GM10266 (cell line): ENCODE results near the gene NR2F6.

Source experiments
- DNase-seq: peaks from one replicate; pipeline ENCODE4 v3.0.0; 2012; ENCODE audit errors: extremely low spot score
- TF ChIP-seq, protein P1 (sequence below): IDR thresholded peaks from 2 replicates; pipeline ENCODE4 v1.5.1; 2012; ENCODE audit warnings: mild to moderate bottlenecking, low read depth; ENCODE audit not compliant: control insufficient read depth, insufficient read depth; ENCODE audit errors: missing control alignments

The NR2F6 gene

DNA sequence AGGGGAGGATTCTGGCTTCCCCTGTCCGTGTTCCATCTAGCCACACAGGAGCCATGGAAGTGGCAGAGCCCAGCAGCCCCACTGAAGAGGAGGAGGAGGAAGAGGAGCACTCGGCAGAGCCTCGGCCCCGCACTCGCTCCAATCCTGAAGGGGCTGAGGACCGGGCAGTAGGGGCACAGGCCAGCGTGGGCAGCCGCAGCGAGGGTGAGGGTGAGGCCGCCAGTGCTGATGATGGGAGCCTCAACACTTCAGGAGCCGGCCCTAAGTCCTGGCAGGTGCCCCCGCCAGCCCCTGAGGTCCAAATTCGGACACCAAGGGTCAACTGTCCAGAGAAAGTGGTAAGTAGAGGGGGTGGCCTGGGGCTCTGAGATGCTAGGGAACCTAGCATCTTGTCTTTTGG, 23.0 kb upstream of the NR2F6 start:
- TF ChIP-seq, protein P1, sequence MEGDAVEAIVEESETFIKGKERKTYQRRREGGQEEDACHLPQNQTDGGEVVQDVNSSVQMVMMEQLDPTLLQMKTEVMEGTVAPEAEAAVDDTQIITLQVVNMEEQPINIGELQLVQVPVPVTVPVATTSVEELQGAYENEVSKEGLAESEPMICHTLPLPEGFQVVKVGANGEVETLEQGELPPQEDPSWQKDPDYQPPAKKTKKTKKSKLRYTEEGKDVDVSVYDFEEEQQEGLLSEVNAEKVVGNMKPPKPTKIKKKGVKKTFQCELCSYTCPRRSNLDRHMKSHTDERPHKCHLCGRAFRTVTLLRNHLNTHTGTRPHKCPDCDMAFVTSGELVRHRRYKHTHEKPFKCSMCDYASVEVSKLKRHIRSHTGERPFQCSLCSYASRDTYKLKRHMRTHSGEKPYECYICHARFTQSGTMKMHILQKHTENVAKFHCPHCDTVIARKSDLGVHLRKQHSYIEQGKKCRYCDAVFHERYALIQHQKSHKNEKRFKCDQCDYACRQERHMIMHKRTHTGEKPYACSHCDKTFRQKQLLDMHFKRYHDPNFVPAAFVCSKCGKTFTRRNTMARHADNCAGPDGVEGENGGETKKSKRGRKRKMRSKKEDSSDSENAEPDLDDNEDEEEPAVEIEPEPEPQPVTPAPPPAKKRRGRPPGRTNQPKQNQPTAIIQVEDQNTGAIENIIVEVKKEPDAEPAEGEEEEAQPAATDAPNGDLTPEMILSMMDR = no peak
- DNase-seq = no peak

DNA sequence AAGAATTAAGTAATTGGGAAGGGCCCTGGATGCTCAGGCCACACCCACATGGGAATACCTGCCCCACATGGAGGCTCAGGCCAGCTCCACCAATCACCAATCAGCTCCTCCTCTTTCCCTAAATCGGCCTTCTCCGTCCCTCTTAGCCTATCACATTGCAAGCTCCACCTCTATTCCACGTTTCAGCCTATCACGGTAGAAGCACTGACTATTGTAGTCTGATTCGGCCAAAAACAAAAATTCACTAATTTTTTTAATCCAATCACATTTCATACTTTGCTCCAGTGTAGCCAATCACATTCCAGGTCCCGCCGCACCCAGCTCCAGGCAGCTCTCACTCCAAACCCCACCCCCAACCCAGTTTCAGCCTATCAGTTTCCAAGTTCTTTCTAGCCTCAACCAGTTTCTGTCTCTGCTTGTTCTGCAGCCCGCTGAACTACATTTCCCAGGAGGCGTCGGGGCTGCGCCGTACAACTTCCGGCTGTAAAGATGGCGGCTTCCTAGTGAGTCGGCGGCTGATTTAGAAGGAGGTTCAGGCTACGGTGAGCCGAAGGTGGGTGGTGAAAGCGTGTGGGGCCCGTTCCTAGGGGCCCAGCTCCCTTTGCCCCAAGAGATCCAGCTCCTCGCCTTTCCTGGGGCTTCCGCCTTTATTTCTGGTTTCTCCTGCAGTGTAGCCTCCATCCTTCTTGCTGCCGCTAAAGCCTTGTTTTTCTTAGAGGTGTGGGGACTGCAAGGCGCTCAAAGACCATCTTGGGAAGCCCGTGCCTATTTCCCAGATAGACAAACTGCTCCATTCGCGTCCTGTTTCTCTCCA, 21.5 kb upstream of the NR2F6 start, which contains the start of gene BABAM1:
BABAM1 (plus strand) TSS at position 469 of the 814 bp plus-strand sequence. CDS start 1,364 bp downstream, outside the sequence.
- peak; percentile 99 for DNase-seq
- TF ChIP-seq, protein P1 = no peak

DNA sequence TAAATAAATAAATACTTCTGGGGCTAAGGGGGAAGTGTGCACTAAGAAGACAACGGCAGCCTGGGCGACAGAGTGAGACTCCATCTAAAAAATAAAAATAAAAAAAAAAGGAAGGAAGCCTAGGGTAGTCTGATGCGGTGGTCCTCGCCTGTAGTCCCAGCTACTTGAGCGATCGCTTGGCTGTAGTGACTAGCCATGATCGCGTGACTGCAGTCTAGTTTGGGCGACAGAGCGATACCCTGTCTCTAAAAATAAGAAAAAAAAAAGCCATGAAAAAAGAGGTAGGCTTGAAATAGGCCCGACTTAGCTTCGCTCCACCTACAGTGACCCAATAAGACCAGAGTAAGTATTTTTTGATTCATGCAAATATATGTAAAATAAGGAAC, 20.9 kb upstream of the NR2F6 start:
- TF ChIP-seq, protein P1 = no peak

DNA sequence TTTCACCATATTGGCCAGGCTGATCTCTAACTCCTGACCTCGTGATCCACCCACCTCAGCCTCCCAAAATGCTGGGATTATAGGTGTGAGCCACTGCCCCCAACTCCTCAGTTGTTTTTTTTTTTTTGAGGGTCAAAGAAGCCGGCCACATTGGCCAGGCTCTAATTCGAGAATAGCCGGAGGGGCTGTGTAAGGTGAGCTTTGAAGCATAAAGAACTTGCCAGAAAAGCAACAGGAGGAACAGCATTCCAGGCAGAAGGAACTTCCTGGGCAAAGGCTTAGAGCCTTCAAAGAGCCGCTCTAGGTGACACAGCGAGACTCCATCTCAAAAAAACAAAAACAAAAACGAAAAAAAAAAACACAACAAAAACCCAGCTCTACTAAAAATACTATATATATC, 20.3 kb upstream of the NR2F6 start:
- TF ChIP-seq, protein P1 = no peak
- DNase-seq = no peak

More for the DNA sequence above, 20.9 kb upstream of the NR2F6 start:
- DNase-seq = peak; percentile 52

DNA sequence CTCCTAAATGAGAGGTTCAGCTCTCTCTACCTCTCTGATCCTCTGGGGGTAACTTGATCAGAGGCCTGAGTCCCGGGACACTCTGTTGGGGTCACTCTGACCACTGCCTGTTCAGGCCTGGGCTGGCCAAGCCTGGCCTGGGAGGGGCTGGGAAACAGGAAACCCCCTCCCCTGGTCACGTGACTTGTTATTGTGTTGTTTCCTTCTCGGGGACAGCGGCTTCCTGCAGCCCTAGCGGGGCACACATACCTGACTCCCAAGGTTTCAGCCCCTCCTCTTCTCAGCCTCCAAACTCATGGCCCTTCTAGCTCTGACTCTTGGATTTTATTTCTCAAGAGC, 18.9 kb upstream of the NR2F6 start, which contains the start of gene USHBP1:
USHBP1 (minus strand) TSS at position 105 of the 339 bp plus-strand sequence. CDS start 446 bp downstream, outside the sequence.
- TF ChIP-seq, protein P1 = no peak
- DNase-seq = no peak

DNA sequence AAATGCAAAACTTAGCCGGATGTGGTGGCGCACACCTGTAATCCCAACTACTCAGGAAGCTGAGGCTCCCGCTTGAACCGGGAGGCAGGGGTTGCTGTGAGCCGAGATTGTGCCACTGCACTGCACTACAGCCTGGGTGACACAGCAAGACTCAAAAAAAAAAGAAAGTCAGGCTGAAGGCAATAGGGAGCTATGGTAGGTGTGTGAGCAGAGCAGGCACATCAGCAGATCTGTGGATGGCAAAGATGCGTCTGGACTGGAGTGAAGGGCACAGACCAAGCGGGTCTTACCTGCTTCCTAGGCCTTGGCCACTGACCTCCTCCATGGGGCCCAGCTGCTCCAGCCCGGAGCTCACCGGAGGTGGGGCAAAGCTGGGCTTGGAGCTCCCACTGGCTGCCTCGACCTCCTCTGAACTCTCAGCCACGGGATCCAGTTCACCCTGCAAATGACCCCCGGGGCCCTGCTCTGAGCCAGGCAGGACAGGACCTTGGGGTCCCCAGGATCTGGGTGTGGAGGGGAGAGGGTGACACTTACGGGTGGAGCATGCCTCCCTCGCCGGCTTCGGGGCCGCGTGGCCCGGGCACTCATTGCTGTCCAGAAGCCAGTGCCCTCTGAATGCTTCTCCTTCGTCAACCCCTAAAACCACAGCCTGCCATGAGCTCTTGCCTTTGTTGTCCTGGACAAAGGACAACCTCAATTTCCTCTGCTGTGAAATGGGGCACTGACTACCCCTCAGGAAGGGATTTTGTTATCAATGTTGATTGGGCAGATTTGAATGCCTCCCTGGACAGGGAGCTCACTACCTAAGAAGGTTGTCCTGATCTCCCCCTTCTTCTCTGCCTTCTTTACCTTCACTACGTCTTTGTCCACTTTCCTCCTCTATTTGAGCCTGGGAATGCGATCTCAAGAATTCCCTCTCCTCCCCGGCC, 18.3 kb upstream of the NR2F6 start:
- no peak for DNase-seq
- TF ChIP-seq, protein P1 = no peak
